ENCODE results near the gene KCTD1. TPM values are rescaled to one million over a fixed set of nuclear protein-coding genes. Genes with fewer than 3 reads are reported as not detected.

KCTD1 gene
- total RNA-seq, 1 donor from 2014 or later, result 29.5 TPM

DNA sequence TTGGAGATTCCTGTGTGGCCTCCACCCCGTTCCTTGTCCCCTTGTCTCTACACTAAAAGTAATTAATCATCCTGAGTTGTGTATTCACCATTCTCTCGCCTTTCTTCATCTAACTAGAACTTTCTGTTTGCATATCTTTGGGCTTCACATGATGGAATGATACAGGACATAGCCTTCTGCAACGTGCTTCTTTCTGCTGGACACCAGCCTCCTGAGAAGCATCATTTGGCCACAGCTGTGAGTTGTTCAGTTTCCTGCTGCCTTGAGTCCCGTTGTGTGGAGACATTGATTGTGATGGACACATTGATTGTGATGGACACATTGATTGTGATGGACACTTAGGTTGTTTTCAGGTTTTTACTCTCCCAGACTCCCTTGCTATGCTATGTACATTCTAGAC lies 139.3 kb downstream of the KCTD1 start:
- H3K27me3 Mint-ChIP-seq, result peaks cover 5% of the 10 kb centered on the region
- H3K36me3 Mint-ChIP-seq (ENCODE audit: insufficient read depth), result no peaks in the 10 kb centered on the region
- no peaks in the 10 kb centered on the region for H3K9me3 Mint-ChIP-seq (ENCODE audit: low read depth)
- DNase-seq (ENCODE audit: low spot score, unreplicated experiment), result no peak
- TF ChIP-seq, protein P1, sequence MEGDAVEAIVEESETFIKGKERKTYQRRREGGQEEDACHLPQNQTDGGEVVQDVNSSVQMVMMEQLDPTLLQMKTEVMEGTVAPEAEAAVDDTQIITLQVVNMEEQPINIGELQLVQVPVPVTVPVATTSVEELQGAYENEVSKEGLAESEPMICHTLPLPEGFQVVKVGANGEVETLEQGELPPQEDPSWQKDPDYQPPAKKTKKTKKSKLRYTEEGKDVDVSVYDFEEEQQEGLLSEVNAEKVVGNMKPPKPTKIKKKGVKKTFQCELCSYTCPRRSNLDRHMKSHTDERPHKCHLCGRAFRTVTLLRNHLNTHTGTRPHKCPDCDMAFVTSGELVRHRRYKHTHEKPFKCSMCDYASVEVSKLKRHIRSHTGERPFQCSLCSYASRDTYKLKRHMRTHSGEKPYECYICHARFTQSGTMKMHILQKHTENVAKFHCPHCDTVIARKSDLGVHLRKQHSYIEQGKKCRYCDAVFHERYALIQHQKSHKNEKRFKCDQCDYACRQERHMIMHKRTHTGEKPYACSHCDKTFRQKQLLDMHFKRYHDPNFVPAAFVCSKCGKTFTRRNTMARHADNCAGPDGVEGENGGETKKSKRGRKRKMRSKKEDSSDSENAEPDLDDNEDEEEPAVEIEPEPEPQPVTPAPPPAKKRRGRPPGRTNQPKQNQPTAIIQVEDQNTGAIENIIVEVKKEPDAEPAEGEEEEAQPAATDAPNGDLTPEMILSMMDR (IDR thresholded peaks at IDR 0.05; ENCODE audit: unreplicated experiment), result no peak
- no peak overlapping the region for H3K4me3 Mint-ChIP-seq (ENCODE audit: low read depth)
- no peak overlapping the region for H3K27ac Mint-ChIP-seq
- H3K4me1 Mint-ChIP-seq (ENCODE audit: low read depth), result no peaks in the 10 kb centered on the region

DNA sequence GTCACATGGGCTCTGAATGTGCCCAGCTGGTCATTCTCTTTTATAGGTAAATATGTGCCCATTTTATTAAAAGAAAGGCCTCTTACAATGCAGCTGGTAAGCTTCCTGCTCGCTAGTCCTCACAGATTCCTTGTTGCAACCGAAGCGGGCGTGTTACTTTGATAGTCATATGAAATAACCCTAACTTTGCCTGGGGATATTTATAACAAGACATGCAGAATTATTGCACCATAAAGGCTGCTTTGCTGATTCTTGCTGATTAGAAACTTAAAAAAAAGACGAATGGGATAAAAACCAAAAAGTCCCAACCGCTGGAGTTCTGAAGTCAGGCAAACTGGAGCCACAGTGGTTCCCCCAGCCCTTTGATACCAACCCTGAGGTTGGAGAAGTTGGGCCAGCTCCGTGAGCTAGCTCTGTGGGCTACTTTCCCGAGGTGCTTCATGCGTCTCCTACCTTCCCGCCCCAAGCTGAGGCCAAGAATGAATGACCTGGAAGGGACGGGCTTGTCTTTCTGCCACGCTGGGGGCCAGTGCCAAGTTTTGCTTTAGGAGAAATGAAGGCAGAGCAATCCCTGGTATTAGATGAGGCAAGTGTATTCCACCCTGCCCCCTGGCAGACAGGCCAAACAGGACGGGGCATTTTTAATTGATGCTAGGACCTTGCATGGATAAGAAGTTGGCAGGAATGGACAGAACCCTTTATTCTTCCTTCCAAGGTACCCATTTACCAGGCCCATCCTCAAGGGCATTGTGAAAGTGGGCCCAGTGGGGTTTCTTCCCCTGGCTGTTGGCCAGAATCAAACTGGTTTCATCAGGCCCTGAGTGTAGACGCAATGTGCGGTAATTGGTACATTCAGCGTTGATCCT lies 140.4 kb downstream of the KCTD1 start:
- TF ChIP-seq, protein P1 (IDR thresholded peaks at IDR 0.05; ENCODE audit: unreplicated experiment), result no peak
- peaks cover 5% of the 10 kb centered on the region for H3K27me3 Mint-ChIP-seq
- H3K36me3 Mint-ChIP-seq (ENCODE audit: insufficient read depth), result no peaks in the 10 kb centered on the region
- H3K9me3 Mint-ChIP-seq (ENCODE audit: low read depth), result no peaks in the 10 kb centered on the region
- DNase-seq (ENCODE audit: low spot score, unreplicated experiment), result no peak
- H3K4me3 Mint-ChIP-seq (ENCODE audit: low read depth), result no peak overlapping the region
- H3K27ac Mint-ChIP-seq, result no peak overlapping the region
- H3K4me1 Mint-ChIP-seq (ENCODE audit: low read depth), result no peaks in the 10 kb centered on the region

DNA sequence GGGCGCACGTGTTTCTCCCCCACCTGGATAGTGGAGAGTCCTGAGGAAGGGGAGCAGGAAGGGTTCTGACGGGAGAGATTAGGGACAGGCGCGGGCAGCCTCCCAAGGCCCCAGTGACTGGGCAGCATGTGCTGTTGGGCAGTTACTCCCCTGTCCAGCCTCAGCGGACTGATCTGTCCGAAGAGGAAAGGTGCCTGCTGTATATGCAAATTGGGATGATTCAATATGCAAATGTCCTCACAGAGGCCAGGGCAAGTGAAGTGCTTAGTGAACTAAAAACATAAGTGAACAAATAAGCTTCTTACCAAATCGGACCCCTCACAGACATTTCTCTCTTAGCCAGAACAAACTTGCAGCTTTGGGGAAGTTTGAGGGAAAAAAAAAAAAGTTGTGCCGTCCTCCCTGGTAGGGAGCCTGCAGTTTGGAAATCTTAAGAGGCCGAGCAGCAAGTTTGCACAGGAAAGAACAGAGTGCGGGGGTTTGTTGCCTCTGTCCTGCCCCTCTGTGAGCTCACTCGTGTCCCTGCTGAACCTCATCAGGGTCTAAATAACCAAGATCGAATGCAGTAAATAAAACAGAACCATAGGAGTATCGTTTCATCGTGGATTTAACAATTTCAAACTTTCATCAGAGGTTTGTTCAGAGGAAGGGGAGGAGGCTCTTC lies 141.4 kb downstream of the KCTD1 start:
- DNase-seq (ENCODE audit: low spot score, unreplicated experiment), result no peak
- H3K4me3 Mint-ChIP-seq (ENCODE audit: low read depth), result no peak overlapping the region
- H3K4me1 Mint-ChIP-seq (ENCODE audit: low read depth), result no peaks in the 10 kb centered on the region
- TF ChIP-seq, protein P1 (IDR thresholded peaks at IDR 0.05; ENCODE audit: unreplicated experiment), result no peak
- no peaks in the 10 kb centered on the region for H3K36me3 Mint-ChIP-seq (ENCODE audit: insufficient read depth)
- no peaks in the 10 kb centered on the region for H3K9me3 Mint-ChIP-seq (ENCODE audit: low read depth)
- peaks cover 7% of the 10 kb centered on the region for H3K27me3 Mint-ChIP-seq
- no peak overlapping the region for H3K27ac Mint-ChIP-seq

DNA sequence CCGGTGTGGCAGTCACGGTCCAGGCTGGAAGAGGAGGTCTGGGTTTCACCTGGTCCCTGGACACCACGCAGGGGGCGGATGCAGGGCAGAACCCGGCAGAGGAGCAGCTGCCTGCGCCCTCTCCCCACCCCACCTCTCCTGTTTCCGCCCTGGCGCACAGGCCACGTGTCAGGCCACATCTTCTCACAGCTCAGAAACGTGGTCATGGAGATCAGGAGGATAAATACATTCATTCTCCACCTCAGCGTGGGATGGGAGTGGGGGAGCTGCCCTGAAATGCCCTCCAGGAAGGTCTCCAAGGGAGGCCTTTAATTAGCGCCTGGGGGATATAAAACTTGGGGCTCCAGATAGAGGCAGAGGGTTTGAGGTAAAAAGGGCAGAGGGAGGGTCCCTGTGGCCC lies 142.0 kb downstream of the KCTD1 start:
- TF ChIP-seq, protein P1 (IDR thresholded peaks at IDR 0.05; ENCODE audit: unreplicated experiment), result no peak
- no peak for DNase-seq (ENCODE audit: low spot score, unreplicated experiment)
- no peaks in the 10 kb centered on the region for H3K9me3 Mint-ChIP-seq (ENCODE audit: low read depth)
- H3K27ac Mint-ChIP-seq, result no peak overlapping the region
- H3K27me3 Mint-ChIP-seq, result peaks cover 7% of the 10 kb centered on the region
- H3K36me3 Mint-ChIP-seq (ENCODE audit: insufficient read depth), result no peaks in the 10 kb centered on the region
- H3K4me3 Mint-ChIP-seq (ENCODE audit: low read depth), result no peak overlapping the region
- no peaks in the 10 kb centered on the region for H3K4me1 Mint-ChIP-seq (ENCODE audit: low read depth)

DNA sequence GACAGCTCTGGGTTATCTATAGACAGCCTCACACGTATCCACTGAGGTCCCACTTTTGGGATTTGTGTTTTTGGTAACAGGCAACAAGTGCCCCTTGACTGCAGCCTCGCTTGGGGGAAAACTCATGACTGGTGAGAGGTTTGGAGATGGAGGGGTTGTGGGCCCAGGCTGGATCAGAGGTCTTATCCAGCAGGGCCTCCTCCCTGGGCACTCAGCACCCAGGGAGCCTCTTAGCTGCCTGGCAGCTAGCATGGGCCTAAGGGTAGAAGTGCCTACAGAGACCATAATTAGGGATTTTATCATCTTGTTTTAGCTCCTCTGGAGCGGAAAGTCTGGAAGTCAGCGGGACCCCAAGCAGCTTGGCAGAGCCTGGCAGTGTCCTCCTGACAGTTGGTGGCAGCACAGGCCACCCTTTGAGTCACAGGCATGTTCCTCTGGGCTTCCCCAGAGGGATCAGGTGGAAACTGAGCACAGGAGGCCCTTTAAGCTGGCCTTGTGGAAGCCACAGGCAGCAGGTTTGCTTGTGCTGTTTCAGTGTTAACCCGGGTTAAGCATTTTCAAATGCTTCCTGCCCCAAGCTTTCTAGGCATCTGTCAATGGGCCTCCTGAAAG lies 143.1 kb downstream of the KCTD1 start:
- Mint-ChIP-seq H3K4me1 (ENCODE audit: low read depth) (no peaks in the 10 kb centered on the region), H3K9me3 (ENCODE audit: low read depth) (no peaks in the 10 kb centered on the region), H3K36me3 (ENCODE audit: insufficient read depth) (no peaks in the 10 kb centered on the region), H3K4me3 (ENCODE audit: low read depth) (no peak overlapping the region), H3K27me3 (peaks cover 7% of the 10 kb centered on the region), H3K27ac (no peak overlapping the region)
- TF ChIP-seq, protein P1 (IDR thresholded peaks at IDR 0.05; ENCODE audit: unreplicated experiment), result peak; percentile 34
- DNase-seq (ENCODE audit: low spot score, unreplicated experiment), result no peak

All from progenitor cell of endocrine pancreas (in vitro differentiated cells).